Kidney (tissue), 14 donors: Measurements from ENCODE around the gene ADAMTS3. TPM values are rescaled to one million over a fixed set of nuclear protein-coding genes. Genes with fewer than 3 reads are reported as not detected.

ENCODE experiments used
- DNase-seq, 5 donors: peaks; one replicate each; pipeline ENCODE4 v3.0.0-alpha.2; 2013 to 2020
- FAIRE-seq: peaks from 2 replicates; lab custom pipeline; 2012; peaks lifted over from hg19 to GRCh38; lab: Jason Lieb, UNC
- H3K27ac ChIP-seq, 2 donors: one replicate each; pipeline ENCODE4 v1.7.0; 2013; ENCODE audit warnings: low read depth in 2 of 2, low read length in 2 of 2, inconsistent platforms in 1 of 2
- H3K27me3 ChIP-seq: one replicate; pipeline ENCODE4 v1.7.1; 2013; ENCODE audit warnings: low read length, inconsistent platforms; ENCODE audit not compliant: control insufficient read depth, insufficient read depth
- H3K36me3 ChIP-seq, 3 donors: one replicate each; pipeline versions ENCODE4 v1.7.0 to v1.7.1; 2013; ENCODE audit warnings: low read length in 3 of 3, control low read depth in 1 of 3, inconsistent platforms in 1 of 3; ENCODE audit not compliant: insufficient read depth in 3 of 3, control insufficient read depth in 2 of 3
- H3K4me1 ChIP-seq, 3 donors: one replicate each; pipeline versions ENCODE4 v1.7.0 to v1.7.1; 2013; ENCODE audit warnings: low read length in 3 of 3, inconsistent platforms in 1 of 3, low read depth in 1 of 3; ENCODE audit not compliant: control insufficient read depth in 2 of 3, insufficient read depth in 2 of 3
- H3K4me3 ChIP-seq, 3 donors: one replicate each; pipeline versions ENCODE4 v1.7.0 to v1.8.1; 2013; ENCODE audit warnings: low read length in 3 of 3, control low read depth in 1 of 3, inconsistent platforms in 1 of 3
- H3K9ac ChIP-seq, 3 donors: one replicate each; pipeline versions ENCODE4 v1.7.0 to v1.7.1; 2013; ENCODE audit warnings: low read length in 3 of 3, control low read depth in 1 of 3, inconsistent platforms in 1 of 3
- H3K9me3 ChIP-seq, 3 donors: one replicate each; pipeline versions ENCODE4 v1.7.0 to v1.7.1; 2013; ENCODE audit warnings: low read length in 3 of 3, control low read depth in 1 of 3, inconsistent platforms in 1 of 3; ENCODE audit not compliant: control insufficient read depth in 2 of 3, insufficient read depth in 1 of 3
- intact Hi-C: fragments of 100-400 bp; cut with DNase I; formaldehyde crosslinking; loops from one replicate; pipeline ENCODE4 v1.11.1; 2022
- polyA plus RNA-seq: library from polyadenylated mRNA; stranded (reverse); fragments of 350-450 nt; fragmentation: Illumina TruSeq; extraction: RNeasy Lipid Tissue Mini Kit (QIAGEN cat#74804); gene quantifications from one replicate; pipeline ENCODE4 v1.2.3, GENCODE V29; 2014; ENCODE audit warnings: low read depth, low replicate concordance; ENCODE audit not compliant: insufficient read depth
- total RNA-seq: library from RNA; stranded (reverse); fragmentation: NEBNext Ultra II Directional; extraction: Animal tissue kit (Norgen Biotek cat#: 25700); gene quantifications from one replicate; pipeline ENCODE4 v1.2.1, GENCODE V29; 2021
- TF ChIP-seq, protein P1 (sequence below): IDR thresholded peaks from 3 replicates; pipeline ENCODE4 v1.5.1; 2012; ENCODE audit warnings: mild to moderate bottlenecking, moderate library complexity, borderline replicate concordance; ENCODE audit not compliant: insufficient read depth; ENCODE audit errors: extremely low read depth
- donor health status: control.
- donor health status: control.
- donor health status: control.
- donor health status: control.
- donor health status: control.
- donor health status: DM: yes; HTN: yes; CAD: no.
- donor health status: Normal renal cell carcinoma (clear cell type).

ADAMTS3 gene
- total and polyA plus RNA-seq, 2 donors from 2014 or later, result 0.56 to 4.2 TPM

DNA sequence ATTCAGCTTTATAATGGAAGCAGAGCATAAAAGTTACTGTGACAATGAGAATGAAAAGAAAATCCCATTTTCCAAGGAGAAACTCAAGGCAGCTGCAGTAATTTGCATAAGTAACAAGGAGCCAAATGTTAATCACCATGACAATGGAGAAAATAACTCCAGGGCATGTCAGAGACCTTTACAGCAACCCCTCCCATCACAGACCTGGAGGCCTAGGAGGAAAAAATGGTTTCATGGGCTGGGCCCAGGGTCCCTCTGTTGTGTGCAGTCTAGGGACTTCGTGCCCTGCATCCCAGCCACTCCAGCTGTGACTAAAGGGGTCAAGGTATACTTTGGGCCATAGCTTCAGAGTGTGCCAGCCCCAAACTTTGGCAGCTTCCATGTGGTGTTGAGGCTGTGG lies 313.8 kb downstream of the ADAMTS3 start:
- Histone ChIP-seq H3K4me1 (no peaks in the 10 kb centered on the region), H3K4me3 (no peak overlapping the region), H3K9me3 (no peaks in the 10 kb centered on the region), H3K9ac (no peak overlapping the region), H3K27me3 (no peaks in the 10 kb centered on the region), H3K27ac (no peak overlapping the region), H3K36me3 (no peaks in the 10 kb centered on the region)
- intact Hi-C loops, result no loop called here
- no peak for DNase-seq
- TF ChIP-seq, protein P1, sequence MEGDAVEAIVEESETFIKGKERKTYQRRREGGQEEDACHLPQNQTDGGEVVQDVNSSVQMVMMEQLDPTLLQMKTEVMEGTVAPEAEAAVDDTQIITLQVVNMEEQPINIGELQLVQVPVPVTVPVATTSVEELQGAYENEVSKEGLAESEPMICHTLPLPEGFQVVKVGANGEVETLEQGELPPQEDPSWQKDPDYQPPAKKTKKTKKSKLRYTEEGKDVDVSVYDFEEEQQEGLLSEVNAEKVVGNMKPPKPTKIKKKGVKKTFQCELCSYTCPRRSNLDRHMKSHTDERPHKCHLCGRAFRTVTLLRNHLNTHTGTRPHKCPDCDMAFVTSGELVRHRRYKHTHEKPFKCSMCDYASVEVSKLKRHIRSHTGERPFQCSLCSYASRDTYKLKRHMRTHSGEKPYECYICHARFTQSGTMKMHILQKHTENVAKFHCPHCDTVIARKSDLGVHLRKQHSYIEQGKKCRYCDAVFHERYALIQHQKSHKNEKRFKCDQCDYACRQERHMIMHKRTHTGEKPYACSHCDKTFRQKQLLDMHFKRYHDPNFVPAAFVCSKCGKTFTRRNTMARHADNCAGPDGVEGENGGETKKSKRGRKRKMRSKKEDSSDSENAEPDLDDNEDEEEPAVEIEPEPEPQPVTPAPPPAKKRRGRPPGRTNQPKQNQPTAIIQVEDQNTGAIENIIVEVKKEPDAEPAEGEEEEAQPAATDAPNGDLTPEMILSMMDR, result no peak
- no peak for FAIRE-seq

GRCh38 chr4:72243641-72244040 lies 325.4 kb downstream of the ADAMTS3 start:
- no peak overlapping the region for H3K27ac ChIP-seq
- H3K9ac ChIP-seq, result no peak overlapping the region
- TF ChIP-seq, protein P1, result no peak
- H3K36me3 ChIP-seq, result no peaks in the 10 kb centered on the region
- FAIRE-seq (no peak), DNase-seq (no peak)
- no peaks in the 10 kb centered on the region for H3K27me3 ChIP-seq
- intact Hi-C loops, result no loop called here
- no peaks in the 10 kb centered on the region for H3K9me3 ChIP-seq
- H3K4me1 ChIP-seq, result no peaks in the 10 kb centered on the region
- H3K4me3 ChIP-seq, result no peak overlapping the region

- no peaks in the 10 kb centered on the region for H3K36me3 ChIP-seq
- DNase-seq (no peak), FAIRE-seq (no peak)
- TF ChIP-seq, protein P1, result no peak
- no peak overlapping the region for H3K4me3 ChIP-seq
- intact Hi-C loops, result no loop called here
- H3K9me3 ChIP-seq, result no peaks in the 10 kb centered on the region
- H3K27ac ChIP-seq, result no peak overlapping the region
- H3K27me3 ChIP-seq, result no peaks in the 10 kb centered on the region
- H3K9ac ChIP-seq, result no peak overlapping the region
- H3K4me1 ChIP-seq, result no peaks in the 10 kb centered on the region
These were observed 329.4 kb downstream of the ADAMTS3 start for GRCh38 chr4:72239487-72240116.
